Muscle of arm (tissue), 12 donors: ENCODE results near the gene UGT1A6. TPM values are rescaled to one million over a fixed set of nuclear protein-coding genes. Genes with fewer than 3 reads are reported as not detected.

Experiments
- DNase-seq: peaks from one replicate; pipeline ENCODE4 v3.0.0-alpha.2; 2013
- polyA plus RNA-seq, 12 donors: library from polyadenylated mRNA; unstranded; fragments of 120-200 nt; gene quantifications; one replicate each; pipeline ENCODE4 v1.2.1, GENCODE V29; 2013; ENCODE audit not compliant: insufficient read length in 12 of 12

Gene UGT1A6
- polyA plus RNA-seq, 12 donors = 0.14 to 0.62 TPM; not detected in 10

DNA sequence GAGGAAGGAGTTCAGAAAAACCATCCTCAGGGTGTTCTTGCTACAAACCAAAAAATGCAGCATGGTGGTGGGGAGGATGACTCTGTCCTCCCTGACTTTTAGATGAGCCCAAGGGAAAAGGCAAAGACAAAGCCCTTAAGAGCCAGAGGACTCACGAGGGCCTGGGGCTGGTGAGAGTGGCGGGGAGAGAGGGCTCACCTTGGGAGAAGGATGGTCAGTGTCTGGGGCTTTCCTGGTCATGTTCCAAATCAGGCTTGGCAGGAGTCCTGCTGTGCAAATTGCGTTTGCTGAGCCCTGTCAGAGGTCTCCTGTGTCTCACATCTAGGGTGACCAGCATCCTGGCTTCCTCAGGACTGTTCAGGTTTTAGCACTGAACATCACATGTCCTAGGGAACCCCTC is 72.1 kb downstream of the UGT1A6 start:
- no peak for DNase-seq

DNA sequence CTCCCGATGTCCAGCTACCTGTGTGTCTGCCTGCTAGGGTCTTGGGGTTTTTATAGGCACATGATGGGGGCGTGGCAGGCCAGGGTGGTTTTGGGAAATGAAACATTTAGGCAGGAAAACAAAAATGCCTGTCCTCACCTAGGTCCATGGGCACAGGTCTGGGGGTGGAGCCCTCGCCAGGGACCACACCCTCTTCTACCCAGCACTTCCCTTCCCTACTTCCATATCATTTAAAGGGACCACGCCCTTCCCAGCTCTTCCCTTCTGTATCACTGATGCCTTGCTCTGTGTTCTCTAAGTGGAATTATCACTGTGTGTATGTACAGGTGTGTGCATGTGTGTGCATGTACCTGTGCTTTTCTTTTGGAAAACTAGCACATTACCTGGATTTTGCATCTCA is 73.7 kb downstream of the UGT1A6 start:
- DNase-seq = no peak

DNA sequence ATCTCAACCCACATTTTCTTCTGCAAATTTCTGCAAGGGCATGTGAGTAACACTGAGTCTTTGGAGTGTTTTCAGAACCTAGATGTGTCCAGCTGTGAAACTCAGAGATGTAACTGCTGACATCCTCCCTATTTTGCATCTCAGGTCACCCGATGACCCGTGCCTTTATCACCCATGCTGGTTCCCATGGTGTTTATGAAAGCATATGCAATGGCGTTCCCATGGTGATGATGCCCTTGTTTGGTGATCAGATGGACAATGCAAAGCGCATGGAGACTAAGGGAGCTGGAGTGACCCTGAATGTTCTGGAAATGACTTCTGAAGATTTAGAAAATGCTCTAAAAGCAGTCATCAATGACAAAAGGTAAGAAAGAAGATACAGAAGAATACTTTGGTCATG is 75.4 kb downstream of the UGT1A6 start:
- no peak for DNase-seq

DNA sequence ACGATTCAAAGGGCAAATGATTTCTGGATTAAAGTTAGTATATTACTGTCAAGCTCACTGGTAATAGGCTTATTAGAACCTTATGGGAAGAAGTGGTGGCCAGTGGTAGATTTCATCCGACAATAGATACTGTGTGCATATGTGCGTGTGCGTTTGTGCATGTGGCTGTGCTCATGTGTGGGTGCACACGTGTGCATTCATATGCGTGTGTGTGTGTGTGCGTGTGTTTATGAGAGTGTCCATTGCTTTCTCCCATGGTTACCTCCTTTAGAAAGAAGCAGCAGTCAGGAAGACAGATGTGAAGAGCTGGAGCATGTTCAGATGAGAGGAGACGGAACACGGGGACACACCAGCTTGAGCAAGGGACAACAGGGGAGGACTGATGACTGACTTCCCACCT is 76.6 kb downstream of the UGT1A6 start:
- DNase-seq = no peak

DNA sequence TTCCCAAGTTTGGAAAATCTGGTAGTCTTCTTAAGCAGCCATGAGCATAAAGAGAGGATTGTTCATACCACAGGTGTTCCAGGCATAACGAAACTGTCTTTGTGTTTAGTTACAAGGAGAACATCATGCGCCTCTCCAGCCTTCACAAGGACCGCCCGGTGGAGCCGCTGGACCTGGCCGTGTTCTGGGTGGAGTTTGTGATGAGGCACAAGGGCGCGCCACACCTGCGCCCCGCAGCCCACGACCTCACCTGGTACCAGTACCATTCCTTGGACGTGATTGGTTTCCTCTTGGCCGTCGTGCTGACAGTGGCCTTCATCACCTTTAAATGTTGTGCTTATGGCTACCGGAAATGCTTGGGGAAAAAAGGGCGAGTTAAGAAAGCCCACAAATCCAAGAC is 79.5 kb downstream of the UGT1A6 start:
- no peak for DNase-seq

DNA sequence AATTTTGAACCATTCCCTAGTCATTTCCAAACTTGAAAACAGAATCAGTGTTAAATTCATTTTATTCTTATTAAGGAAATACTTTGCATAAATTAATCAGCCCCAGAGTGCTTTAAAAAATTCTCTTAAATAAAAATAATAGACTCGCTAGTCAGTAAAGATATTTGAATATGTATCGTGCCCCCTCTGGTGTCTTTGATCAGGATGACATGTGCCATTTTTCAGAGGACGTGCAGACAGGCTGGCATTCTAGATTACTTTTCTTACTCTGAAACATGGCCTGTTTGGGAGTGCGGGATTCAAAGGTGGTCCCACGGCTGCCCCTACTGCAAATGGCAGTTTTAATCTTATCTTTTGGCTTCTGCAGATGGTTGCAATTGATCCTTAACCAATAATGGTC is 79.9 kb downstream of the UGT1A6 start:
- DNase-seq = no peak

DNA sequence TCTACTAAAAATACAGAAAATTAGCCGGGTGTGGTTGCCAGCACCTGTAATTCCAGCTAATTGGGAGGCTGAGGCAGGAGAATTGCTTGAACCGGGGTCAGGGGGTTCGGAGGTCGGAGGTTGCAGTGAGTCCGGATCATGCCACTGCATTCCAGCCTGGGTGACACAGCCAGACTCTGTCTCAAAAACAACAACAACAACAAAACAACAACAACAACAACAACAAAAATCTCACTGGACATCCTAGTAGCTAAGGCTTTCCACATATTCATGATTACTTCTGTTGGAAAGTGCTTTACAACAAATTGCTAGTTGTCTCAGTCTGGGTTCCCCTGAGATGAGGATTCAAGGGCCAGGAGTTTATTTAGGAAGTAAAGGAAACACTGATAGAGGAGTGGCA is 81.2 kb downstream of the UGT1A6 start:
- DNase-seq = no peak

DNA sequence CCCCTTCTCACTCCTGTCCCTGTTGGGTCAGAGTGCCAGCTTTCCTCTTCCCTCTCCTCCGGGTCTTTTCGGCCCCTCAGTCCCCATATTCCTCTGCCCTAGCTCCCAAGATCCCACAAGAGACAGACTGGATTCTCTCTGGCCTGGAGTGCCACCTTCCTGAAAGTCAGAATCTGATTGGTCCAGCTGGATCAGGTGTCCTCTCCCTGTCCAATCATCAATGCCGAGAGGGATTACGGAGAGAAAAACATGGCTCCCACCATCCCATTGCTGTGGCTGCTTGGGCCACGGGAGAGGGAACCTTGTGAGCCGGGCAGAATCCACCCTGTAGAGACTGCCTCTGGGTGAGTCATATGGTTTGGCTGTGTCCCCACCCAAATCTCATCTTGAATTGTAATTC is 82.7 kb downstream of the UGT1A6 start:
- DNase-seq = no peak

DNA sequence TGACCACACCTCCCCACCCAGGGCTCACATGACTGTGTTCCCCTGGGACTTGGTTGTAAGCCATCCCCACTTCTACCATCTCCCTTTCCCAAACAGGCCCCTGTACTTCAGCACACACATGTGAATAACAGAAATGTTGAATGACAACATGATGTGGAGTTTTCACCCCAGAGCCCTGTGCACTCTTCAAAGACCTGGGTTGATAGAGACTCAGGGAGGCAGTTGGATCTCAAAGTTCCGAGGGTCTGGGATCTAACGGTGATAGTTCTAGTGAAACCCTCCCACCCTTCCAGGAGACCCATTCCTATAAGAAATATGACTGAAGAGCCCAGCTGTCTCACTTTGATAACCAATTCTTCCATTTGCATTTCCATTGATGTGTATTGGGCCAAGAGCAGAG is 85.3 kb downstream of the UGT1A6 start, which contains the start of gene MROH2A:
Gene MROH2A, plus strand, starts transcription at position 301 of the 400 bp plus-strand sequence. CDS start 1,029 bp downstream, outside the sequence.
- no peak for DNase-seq

DNA sequence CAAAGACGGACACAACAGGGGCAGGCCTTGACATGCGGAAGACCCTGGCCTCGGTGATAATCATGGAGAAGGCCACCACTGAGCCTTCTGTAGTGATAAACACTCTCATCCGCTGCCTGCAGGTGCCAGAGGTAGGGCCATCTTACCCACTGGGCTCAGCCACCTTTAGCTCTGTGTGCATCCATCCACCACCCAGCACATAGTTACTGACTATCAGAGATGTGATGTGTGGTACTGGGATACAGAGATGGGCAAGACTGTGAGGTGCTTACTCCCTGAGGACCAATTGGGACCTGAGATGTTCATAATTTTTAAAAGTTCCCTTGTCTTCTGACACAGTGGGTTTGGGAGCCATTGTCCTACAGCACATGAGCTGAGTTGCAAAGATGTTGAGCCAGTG is 87.0 kb downstream of the UGT1A6 start:
- DNase-seq = no peak

DNA sequence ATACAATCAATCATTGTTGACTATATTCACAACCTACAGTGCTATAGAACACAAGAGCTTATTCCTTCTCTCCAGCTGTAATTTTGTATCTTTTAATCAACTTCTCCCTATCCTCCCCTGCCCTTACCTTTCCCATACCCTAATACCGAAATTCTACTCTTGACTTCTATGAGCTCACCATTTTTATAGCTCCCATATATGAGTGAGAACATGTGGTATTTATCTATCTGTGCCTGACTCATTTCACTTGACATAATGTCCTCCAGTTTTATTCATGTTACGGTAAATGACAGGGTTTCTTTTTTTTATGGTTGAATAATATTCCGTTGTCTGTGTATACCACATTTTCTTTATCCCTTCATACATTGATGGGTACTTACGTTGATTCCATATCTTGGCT is 88.1 kb downstream of the UGT1A6 start:
- DNase-seq = no peak

DNA sequence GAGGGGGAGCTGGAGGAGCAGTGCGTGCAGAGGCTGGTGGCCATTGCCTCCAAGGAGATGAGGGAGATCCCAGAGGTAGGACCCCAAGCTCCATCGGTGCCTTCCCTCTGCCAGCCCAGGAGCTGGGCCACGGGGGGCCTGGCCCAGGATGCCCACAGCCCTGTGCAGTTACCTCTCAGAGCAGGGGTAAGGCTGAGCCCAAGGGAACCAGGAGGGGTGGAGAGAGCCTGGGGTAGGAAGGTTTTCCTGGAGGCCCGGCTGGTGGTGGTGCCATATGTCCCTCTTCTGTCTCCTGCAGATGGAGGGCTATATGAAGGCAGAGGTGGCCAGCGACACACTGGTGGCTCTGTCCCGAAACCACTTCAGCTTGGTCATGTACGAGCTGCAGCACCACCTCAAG is 96.9 kb downstream of the UGT1A6 start:
- no peak for DNase-seq

DNA sequence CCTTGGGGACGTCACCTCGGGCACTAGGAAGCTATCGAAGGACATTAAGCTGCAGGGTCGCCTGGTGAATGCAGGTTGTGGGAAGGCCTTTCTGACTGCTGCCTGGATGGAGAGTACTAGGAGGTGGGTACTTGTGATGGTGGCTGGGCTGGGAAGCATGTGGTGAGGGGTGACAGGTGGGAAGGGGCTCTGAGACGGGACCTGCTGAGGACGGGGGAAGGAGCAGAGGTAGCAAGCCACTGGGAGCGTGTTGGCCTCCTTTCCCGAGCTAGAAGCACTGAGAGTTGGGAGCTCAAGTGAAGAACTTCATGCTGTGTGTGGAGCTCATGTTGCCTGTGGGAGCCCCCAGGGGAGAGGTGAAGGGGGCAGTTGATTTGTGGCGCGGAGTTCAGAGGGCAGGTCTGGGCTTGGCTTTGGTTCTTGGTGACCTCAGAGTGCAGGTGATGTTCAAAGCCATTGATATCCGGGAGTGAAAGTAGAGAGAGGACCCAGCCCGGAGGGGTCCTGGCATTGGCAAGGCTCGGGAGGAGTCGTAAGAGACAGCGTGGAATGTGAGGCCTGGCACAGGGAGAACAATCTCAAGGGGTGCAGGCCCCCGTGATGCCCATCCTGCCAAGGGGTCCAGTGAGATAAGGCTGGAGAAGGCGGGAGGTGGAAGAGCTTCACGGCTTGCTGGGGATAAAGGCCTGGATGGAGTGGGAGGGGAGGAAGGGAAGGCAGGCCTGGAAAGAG is 98.6 kb downstream of the UGT1A6 start:
- no peak for DNase-seq

DNA sequence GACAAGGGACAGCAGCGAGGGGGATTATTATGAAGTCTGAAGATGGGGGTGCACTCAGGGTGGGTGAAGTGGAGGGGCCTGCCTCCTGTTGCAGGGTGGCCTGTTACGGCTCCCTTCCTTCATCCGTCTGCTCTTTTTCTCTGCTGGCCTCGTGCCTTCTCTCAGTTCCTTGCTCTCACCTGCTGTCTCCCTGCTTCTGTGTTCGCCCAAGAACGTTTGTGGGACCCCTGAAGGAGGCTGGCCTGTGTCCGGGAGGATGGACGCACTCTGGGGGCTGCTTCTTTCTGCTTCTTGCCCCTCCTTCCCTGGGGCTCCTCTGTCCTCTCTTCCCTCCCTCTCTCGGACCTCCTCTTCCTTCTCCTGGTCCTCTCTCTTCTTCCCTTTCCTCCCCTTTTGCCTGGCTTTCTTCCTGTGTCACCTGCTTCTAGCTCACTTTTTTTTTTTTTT is 99.2 kb downstream of the UGT1A6 start:
- DNase-seq = no peak

DNA sequence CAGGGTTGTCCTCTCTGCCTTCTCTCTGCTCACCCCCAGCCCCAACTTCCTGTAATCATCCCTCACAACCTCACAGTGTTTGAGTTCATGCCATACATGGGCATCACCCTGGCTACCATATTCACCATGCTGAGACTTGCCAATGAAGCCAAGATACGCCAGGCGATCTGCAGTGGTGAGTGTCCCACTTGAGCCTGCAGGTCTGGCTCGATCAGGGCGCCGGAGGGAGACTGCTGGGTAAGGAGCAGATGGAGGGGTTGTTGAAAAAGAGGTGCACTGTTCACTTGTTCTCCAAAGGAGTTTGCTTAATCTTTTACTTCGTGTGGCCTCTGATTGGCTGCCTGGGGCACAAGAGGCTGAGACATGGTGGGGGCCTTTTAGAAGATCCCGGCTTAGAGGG is 100.0 kb downstream of the UGT1A6 start:
- no peak for DNase-seq

DNA sequence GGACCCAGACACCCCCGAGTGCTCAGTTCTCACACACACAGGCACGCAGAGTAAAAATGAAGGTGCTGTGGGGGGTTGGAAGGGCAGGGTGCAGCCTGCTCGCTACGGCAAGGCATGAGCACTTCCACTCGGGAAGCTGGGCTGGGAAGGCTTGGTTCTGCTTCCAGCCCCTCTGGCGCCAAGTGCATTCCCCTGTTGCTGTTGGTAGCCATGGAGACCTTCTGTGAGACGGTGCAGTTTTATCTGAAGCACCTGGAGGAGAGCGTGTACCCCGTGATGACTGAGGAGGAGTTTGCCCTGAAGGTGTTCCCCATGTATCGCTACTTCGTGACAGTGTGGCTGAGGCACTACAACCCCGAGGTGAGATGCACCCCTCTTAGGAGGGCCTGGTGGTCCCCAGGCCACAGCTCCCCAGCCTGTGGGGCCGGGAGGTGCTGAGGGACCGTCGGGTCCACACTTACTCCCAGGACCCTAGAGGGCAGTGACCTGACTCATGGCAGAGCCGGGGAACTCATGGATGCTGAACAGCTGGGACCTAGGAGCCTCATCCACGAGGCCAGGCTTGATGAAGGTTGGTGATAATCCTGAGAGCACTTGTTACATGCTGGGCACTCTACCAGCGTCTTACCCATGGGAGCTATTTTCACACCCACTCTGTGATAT is 100.9 kb downstream of the UGT1A6 start:
- DNase-seq = no peak

DNA sequence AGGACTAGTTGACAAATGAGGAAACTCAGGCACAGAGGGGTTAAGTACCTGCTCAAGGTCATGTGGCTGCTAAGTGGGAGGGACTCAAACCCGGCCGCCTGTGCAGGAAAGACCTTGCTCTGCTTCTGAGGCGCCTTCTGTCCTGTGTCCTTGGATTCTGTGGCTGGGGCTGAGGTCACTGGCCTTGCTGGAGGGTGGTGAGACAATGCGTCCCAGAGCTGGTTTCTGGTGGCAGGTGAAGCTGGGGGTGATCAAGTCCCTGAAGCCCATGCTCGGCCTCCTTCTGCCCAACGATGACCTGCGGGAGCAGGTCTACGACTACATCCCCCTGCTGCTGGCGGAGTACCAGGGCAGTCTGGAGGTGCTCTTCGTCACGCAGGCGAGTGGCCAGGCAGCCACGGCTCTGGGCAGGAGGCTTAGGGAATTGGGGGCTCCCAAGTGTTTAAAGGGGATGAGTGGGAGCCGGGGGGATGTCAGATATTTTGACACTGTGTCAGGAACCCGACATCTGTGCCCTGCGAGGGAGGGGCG is 101.5 kb downstream of the UGT1A6 start:
- no peak for DNase-seq

DNA sequence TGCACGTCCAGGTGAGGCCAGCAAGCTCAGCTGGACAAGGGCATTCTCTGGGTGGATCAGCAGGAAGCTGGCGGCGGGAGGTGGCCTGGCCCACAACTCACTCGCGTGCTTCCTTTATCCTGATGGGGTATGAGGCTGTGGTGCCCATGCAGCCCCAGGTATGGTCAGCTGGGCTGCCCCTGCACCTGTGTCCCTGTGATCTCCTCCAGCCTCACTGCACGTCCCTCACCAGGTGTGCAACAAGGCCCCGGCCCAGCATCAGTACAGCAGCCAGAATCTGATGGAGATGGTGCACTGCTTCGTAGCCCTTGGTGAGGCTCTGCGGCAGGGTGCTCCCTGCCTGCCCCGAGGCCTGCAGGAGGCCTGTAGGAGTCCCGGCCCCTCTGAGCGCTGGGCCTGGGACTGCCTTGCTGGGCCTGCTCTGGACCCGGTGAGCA is 103.1 kb downstream of the UGT1A6 start:
- no peak for DNase-seq

DNA sequence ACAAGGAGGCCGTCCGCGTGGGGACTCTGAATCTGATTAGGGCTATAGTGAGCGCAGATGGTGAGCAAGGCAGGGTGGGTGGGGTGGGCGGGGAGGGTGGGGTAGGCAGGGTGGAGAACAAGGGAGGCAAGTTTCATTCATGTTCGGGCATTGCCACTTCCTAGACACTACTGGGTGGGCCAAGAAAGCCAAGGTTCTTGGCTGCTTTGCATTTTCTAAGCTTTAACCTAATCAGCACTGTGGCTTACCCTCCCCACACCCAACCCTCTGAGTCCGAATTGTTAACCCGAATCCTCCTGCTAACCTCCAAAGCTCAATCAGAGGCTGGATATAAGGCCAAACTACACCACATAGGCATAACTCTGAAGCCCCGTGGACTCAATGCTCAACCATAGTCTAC is 103.6 kb downstream of the UGT1A6 start:
- no peak for DNase-seq

DNA sequence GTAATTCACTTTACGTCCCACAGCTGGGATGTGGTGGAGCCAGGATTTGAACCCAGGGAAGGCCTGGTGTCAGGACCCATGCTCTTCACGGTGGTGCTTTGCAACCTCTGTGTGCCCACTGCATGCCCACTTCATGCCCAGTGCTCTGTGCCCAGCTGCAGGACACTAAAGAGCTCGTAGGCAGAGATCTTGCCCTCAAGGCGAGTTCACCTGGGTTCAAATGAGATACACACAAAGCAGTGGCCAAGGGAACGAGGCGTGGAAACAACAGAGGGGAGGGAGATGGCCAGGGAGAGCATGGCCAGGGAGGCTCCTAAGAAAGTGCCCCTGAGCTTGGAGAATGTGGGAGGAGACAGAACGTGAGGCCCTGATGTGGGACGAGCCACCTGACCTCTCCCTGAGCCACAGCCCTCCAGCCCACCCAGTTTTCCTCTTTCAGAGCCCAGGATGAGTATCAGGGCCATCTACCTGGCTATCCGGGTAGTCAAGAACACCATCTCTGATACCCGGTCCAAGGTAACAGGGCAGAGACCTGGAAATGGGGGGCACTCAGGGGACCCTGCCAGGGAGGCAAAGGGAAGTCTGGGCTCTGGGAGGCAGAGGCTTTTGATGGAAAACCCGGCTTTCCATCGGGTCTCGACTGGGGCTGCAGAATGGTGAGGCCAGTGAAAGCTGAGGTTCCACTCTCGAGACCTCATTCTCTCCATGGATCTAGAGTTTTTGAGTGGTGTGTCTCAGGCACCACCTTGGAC is 105.8 kb downstream of the UGT1A6 start:
- DNase-seq = no peak

DNA sequence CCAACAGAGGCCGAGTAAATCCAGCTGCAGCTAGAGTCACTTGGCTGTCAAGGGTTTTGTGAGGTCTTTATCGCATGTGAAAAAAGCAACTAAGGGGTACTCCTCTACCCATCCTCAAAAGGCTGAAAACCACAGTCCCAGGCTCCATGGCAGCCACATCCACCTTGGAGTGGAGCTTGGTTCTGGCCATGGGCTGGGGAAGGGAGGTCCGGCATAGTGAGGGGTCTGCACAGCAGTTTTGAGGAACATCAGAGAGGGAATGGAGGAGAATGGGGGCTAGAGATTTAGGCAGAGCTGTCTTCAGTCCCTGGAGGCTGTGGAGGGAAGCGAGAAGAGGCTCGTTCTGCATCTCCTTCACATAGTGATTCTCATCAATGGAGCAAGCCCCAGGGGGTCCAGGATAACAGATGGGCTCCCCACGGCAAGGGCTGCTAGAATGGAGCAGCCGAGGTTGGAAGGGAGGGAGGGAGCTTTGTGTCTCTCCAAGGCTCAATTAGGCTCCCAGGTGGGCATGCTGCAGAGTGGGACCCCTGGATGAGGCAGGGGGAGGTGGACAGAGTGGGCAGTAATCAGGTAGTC is 106.5 kb downstream of the UGT1A6 start:
- DNase-seq = no peak

DNA sequence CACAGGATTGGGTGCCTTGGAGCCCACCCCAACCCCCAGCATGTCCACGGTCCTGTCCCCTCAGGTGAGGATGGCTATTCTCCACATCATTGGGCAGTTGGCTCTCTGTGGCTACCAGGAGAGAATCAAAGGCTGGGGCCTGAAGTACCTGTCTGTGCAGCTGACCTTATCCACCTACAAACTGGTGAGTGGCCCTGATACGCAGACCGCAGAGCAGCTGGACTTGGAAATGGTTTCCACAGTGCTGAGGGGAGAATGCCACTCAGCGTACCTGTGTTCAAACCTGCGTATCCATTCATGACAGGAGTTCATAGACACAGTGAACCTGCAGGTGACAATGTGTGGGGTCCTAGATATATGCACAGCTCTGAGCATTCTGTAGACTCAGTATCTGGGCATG is 107.0 kb downstream of the UGT1A6 start:
- no peak for DNase-seq
